ENCODE results near the gene PRUNE2.

DNA sequence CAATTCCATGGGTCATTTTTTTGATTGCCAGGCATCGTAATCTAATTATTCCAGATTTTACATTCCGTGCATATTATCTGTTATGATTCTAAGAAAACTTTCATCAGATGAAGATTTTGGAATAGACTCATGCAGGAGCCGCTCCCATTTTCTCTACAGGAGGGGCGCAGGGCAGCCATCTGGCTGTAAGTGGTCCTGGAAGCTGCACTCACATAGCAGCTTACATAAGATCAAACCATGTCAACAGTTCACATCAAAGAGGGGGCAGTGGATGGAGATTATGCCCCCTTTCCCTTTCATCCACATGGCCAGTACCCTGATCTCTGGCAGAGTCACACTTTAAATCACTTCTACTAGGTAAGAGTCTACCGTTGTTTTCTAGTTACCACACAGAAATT, 214.9 kb downstream of the PRUNE2 start:
- TF ChIP-seq, protein P1, sequence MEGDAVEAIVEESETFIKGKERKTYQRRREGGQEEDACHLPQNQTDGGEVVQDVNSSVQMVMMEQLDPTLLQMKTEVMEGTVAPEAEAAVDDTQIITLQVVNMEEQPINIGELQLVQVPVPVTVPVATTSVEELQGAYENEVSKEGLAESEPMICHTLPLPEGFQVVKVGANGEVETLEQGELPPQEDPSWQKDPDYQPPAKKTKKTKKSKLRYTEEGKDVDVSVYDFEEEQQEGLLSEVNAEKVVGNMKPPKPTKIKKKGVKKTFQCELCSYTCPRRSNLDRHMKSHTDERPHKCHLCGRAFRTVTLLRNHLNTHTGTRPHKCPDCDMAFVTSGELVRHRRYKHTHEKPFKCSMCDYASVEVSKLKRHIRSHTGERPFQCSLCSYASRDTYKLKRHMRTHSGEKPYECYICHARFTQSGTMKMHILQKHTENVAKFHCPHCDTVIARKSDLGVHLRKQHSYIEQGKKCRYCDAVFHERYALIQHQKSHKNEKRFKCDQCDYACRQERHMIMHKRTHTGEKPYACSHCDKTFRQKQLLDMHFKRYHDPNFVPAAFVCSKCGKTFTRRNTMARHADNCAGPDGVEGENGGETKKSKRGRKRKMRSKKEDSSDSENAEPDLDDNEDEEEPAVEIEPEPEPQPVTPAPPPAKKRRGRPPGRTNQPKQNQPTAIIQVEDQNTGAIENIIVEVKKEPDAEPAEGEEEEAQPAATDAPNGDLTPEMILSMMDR (IDR thresholded peaks at IDR 0.05): no peak
- no peak for TF ChIP-seq EP300 (IDR thresholded peaks at IDR 0.05; ENCODE audit: low read depth)
- TF ChIP-seq POLR2A (IDR thresholded peaks at IDR 0.05): no peak
- TF ChIP-seq POLR2AphosphoS5 (IDR thresholded peaks at IDR 0.05): no peak

All from transverse colon (tissue), 4 donors.